ENCODE data around the gene F5. TPM values are rescaled to one million over a fixed set of nuclear protein-coding genes. Genes with fewer than 3 reads are reported as not detected.

The F5 gene
- total RNA-seq, 1 donor: not detected

DNA sequence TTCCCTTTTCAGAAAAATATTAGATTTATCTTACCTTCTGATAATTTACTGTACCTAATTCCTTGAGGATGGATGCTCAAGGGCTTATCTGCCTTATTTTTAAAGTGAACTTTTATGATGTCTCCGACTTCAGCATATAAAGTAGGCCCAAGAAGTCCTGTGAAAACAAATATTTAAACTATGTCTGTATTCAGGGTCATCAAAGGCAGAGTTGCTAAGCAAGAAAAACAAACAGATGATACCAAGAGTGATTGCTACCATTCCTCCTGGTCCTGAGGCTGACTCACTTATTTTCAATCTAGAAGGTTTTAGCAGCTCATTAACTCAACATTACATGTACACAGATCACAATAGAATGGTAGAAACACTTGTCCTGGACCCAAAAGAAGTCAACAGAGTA is 14.1 kb downstream of the F5 start:
- no peak overlapping the region for H3K4me2 ChIP-seq (ENCODE audit: insufficient read depth, low read length)
- TF ChIP-seq, protein P1, sequence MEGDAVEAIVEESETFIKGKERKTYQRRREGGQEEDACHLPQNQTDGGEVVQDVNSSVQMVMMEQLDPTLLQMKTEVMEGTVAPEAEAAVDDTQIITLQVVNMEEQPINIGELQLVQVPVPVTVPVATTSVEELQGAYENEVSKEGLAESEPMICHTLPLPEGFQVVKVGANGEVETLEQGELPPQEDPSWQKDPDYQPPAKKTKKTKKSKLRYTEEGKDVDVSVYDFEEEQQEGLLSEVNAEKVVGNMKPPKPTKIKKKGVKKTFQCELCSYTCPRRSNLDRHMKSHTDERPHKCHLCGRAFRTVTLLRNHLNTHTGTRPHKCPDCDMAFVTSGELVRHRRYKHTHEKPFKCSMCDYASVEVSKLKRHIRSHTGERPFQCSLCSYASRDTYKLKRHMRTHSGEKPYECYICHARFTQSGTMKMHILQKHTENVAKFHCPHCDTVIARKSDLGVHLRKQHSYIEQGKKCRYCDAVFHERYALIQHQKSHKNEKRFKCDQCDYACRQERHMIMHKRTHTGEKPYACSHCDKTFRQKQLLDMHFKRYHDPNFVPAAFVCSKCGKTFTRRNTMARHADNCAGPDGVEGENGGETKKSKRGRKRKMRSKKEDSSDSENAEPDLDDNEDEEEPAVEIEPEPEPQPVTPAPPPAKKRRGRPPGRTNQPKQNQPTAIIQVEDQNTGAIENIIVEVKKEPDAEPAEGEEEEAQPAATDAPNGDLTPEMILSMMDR (IDR thresholded peaks at IDR 0.05; ENCODE audit: extremely low read depth, low read depth, low read length): no peak
- no peak overlapping the region for H3K4me3 ChIP-seq (ENCODE audit: insufficient read depth, low read length)
- no peak for DNase-seq (ENCODE audit: insufficient read length, low spot score, missing footprints)
- H2AFZ ChIP-seq (ENCODE audit: low read length): no peak overlapping the region
- H4K20me1 ChIP-seq (ENCODE audit: insufficient read depth, low read length): no peaks in the 10 kb centered on the region
- H3K79me2 ChIP-seq (ENCODE audit: insufficient read depth, low read length): no peaks in the 10 kb centered on the region
- H3K27me3 ChIP-seq (ENCODE audit: insufficient read depth, low read length): no peaks in the 10 kb centered on the region
- H3K27ac ChIP-seq (ENCODE audit: low read depth, low read length): no peak overlapping the region
- no peaks in the 10 kb centered on the region for H3K36me3 ChIP-seq (ENCODE audit: insufficient read depth, low read length)
- no peaks in the 10 kb centered on the region for H3K9me3 ChIP-seq (ENCODE audit: low read depth, low read length)
- no peaks in the 10 kb centered on the region for H3K4me1 ChIP-seq (ENCODE audit: insufficient read depth, low read length)

DNA sequence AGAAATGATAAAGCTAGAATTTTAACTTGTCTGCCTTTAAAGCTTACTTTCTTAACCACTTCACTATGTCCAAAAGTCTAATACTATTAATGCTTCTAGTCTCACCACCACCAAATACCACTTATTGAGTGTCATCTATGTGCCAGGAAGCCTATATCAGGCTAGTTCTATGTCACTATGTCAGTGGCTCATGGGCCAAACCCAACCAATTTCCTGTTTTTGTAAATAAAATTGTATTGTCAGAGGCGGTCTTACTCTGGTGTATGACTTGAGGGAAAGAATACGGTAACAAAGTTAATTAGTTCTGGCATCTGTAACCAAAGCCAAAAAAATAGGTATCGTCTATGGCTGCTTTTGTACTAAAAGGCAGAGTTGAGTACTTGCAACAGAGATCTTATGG is 14.8 kb downstream of the F5 start:
- Histone ChIP-seq H3K9me3 (ENCODE audit: low read depth, low read length) (no peaks in the 10 kb centered on the region), H3K27me3 (ENCODE audit: insufficient read depth, low read length) (no peaks in the 10 kb centered on the region), H3K4me1 (ENCODE audit: insufficient read depth, low read length) (no peaks in the 10 kb centered on the region), H3K4me3 (ENCODE audit: insufficient read depth, low read length) (no peak overlapping the region), H3K4me2 (ENCODE audit: insufficient read depth, low read length) (no peak overlapping the region), H3K36me3 (ENCODE audit: insufficient read depth, low read length) (no peaks in the 10 kb centered on the region), H3K27ac (ENCODE audit: low read depth, low read length) (no peak overlapping the region), H4K20me1 (ENCODE audit: insufficient read depth, low read length) (no peaks in the 10 kb centered on the region), H2AFZ (ENCODE audit: low read length) (no peak overlapping the region), H3K79me2 (ENCODE audit: insufficient read depth, low read length) (no peaks in the 10 kb centered on the region)
- DNase-seq (ENCODE audit: insufficient read length, low spot score, missing footprints): no peak
- TF ChIP-seq, protein P1 (IDR thresholded peaks at IDR 0.05; ENCODE audit: extremely low read depth, low read depth, low read length): no peak

DNA sequence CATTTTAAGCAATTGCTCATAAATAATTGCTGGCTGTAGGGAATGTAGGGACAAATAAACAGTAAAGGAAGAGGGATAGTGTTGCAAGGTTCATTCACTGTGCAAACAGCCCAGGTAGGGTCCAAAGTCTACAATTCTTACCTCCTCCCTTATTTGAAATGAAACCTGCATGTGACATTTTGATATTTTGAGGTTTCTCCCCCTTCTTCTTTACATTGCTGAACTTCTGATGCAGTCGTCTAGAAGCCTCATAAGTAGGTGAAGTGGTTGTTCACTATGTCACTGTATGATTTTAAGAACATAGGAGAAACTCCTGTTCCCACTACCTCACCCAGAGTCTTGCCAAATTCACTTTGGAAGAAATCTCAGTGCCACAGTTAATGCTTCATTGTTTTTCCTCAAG is 16.1 kb downstream of the F5 start:
- Histone ChIP-seq H3K9me3 (ENCODE audit: low read depth, low read length) (no peaks in the 10 kb centered on the region), H3K4me3 (ENCODE audit: insufficient read depth, low read length) (no peak overlapping the region), H3K36me3 (ENCODE audit: insufficient read depth, low read length) (no peaks in the 10 kb centered on the region), H3K79me2 (ENCODE audit: insufficient read depth, low read length) (no peaks in the 10 kb centered on the region), H3K27ac (ENCODE audit: low read depth, low read length) (no peak overlapping the region), H3K4me2 (ENCODE audit: insufficient read depth, low read length) (no peak overlapping the region), H3K4me1 (ENCODE audit: insufficient read depth, low read length) (no peaks in the 10 kb centered on the region), H2AFZ (ENCODE audit: low read length) (no peak overlapping the region), H4K20me1 (ENCODE audit: insufficient read depth, low read length) (no peaks in the 10 kb centered on the region), H3K27me3 (ENCODE audit: insufficient read depth, low read length) (no peaks in the 10 kb centered on the region)
- DNase-seq (ENCODE audit: insufficient read length, low spot score, missing footprints): no peak
- TF ChIP-seq, protein P1 (IDR thresholded peaks at IDR 0.05; ENCODE audit: extremely low read depth, low read depth, low read length): no peak

DNA sequence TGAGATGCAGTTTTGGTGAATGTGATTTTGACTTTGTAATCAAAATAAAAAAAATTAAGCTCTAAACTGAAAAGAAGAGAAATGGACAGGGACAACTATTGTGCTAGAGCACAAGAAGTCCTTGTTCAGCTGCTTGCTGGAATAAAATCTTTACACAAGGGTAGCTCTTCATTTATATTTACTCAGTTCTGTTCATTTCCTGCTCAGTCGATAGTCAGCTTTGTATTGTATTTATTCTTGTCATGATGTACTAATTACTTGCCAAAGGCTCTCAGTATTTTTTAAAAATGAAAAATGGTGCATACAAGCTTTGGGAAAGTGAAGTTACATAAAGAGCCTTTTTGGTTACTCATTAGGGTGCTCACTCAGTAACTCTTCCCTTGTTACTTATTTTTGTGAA is 17.8 kb downstream of the F5 start:
- Histone ChIP-seq H2AFZ (ENCODE audit: low read length) (no peak overlapping the region), H3K9me3 (ENCODE audit: low read depth, low read length) (no peaks in the 10 kb centered on the region), H3K4me2 (ENCODE audit: insufficient read depth, low read length) (no peak overlapping the region), H3K4me1 (ENCODE audit: insufficient read depth, low read length) (no peaks in the 10 kb centered on the region), H4K20me1 (ENCODE audit: insufficient read depth, low read length) (no peaks in the 10 kb centered on the region), H3K79me2 (ENCODE audit: insufficient read depth, low read length) (no peaks in the 10 kb centered on the region), H3K27ac (ENCODE audit: low read depth, low read length) (no peak overlapping the region), H3K36me3 (ENCODE audit: insufficient read depth, low read length) (no peaks in the 10 kb centered on the region), H3K27me3 (ENCODE audit: insufficient read depth, low read length) (no peaks in the 10 kb centered on the region), H3K4me3 (ENCODE audit: insufficient read depth, low read length) (no peak overlapping the region)
- TF ChIP-seq, protein P1 (IDR thresholded peaks at IDR 0.05; ENCODE audit: extremely low read depth, low read depth, low read length): no peak
- DNase-seq (ENCODE audit: insufficient read length, low spot score, missing footprints): no peak

Measured in osteoblast (primary cell).